Measurements from ENCODE around the gene FREM1. TPM values are rescaled to one million over a fixed set of nuclear protein-coding genes. Genes with fewer than 3 reads are reported as not detected.

Gene FREM1
- total and polyA plus RNA-seq, 5 experiments from 2014 or later = not detected

DNA sequence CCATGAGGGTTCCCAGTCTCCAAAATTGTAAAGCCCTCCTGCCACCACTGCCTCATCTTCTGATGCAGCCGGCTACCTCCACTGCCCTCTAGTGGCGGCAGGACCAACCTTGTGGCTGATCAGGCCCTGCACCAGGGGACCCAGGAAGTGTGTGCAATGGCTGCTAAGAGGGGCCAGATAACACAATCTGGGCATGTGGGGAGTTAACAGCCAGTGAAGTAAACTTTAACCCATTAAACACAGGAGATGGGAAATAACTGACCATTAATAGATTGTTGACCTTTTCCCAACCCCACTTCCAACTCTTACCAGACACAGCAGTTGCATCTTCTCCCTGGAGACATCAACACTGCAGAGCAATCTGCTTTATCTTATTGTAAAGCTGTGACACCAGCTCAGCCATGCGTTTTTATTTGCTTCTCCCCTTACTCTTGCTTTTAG lies 63.3 kb downstream of the FREM1 start:
- Mint-ChIP-seq H3K36me3 (no peaks in the 10 kb centered on the region), H3K9me3 (peaks cover 0 to 5% (median 0%) of the 10 kb centered on the region in 9 donors), H3K4me3 (no peak overlapping the region), H3K27ac (no peak overlapping the region), H3K4me1 (no peaks in the 10 kb centered on the region), H3K27me3 (peaks cover 10 to 40% (median 16%) of the 10 kb centered on the region in 5 donors)
- DNase-seq (peak; percentile 4 to 69 (median 21)), ATAC-seq (peak; percentile 46 to 62)
- POLR2A ChIA-PET = no interaction called here

DNA sequence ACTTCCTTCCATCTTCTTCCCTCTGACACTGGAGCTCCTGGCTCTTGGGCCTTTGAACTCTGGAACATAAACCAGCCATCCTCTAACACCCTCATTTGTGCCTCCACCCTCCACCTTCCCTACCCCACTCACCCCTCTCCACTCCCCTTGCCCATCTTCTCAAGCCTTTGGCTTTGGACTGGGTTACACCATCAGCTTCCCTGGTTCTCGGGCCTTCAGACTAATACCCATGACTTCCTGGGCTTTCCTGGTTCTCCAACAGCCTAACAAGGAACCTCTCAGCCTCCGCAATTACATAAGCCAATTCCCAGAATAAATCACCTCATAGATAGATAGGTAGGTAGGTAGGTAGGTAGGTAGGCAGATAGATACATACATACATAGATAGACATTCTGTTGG lies 67.1 kb downstream of the FREM1 start:
- POLR2A ChIA-PET = no interaction called here
- no peak for DNase-seq
- ATAC-seq = no peak

DNA sequence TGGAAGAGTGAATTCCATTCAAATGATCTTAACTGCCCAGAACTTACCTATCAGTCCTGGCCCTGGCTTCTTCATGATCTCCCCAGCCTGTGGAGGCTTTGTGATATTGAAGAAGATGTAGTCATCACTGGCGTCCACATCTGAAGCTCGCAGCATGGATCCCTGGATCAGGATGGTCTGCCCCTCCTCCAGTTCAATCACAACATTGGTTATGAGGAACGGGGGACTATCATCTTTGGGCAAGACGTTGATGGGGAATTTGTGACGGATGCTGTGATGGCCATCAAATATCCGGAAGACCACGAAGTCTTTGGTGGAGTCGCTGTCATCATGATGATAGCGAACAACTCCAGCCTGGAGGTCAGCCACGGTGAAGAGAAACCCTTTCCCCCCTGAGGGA lies 68.0 kb downstream of the FREM1 start:
- Mint-ChIP-seq H3K27me3 (peaks cover 5 to 36% (median 6%) of the 10 kb centered on the region in 5 donors), H3K4me1 (no peaks in the 10 kb centered on the region), H3K27ac (no peak overlapping the region), H3K36me3 (peaks cover 0 to 3% (median 0%) of the 10 kb centered on the region in 3 donors), H3K4me3 (no peak overlapping the region), H3K9me3 (peaks cover 0 to 8% (median 0%) of the 10 kb centered on the region in 9 donors)
- POLR2A ChIA-PET = no interaction called here
- DNase-seq (no peak), ATAC-seq (no peak)

More for the DNA sequence above, 67.1 kb downstream of the FREM1 start:
- peaks cover 0 to 8% (median 0%) of the 10 kb centered on the region in 9 donors for H3K9me3 Mint-ChIP-seq
- no peak overlapping the region for H3K27ac Mint-ChIP-seq
- peaks cover 7 to 39% (median 7%) of the 10 kb centered on the region in 5 donors for H3K27me3 Mint-ChIP-seq
- H3K4me3 Mint-ChIP-seq = no peak overlapping the region
- no peaks in the 10 kb centered on the region for H3K36me3 Mint-ChIP-seq
- no peaks in the 10 kb centered on the region for H3K4me1 Mint-ChIP-seq

DNA sequence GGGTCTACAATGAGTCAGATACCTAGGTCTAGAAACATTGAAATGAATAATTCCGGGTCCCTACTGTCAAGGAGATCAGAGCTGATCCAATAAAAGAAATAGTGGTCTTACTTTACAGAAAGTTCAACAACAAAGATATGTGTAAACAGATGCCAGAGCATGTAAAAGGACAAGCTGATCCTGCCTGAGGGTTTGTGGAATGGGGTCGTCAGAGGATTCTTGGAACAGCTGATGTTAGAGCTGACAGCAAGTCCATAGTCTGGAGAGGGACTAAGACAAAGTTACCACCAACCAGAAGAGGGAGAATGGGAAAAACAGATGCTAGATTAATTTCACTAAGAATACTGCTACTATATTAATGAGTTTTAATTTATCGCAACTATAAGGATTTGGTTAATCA lies 71.5 kb downstream of the FREM1 start:
- H3K9me3 Mint-ChIP-seq = peaks cover 0 to 4% (median 0%) of the 10 kb centered on the region in 9 donors
- POLR2A ChIA-PET = no interaction called here
- no peak overlapping the region for H3K27ac Mint-ChIP-seq
- no peak overlapping the region for H3K4me3 Mint-ChIP-seq
- no peaks in the 10 kb centered on the region for H3K4me1 Mint-ChIP-seq
- H3K36me3 Mint-ChIP-seq = peaks cover 0 to 3% (median 0%) of the 10 kb centered on the region in 3 donors
- H3K27me3 Mint-ChIP-seq = peaks cover 3 to 45% (median 9%) of the 10 kb centered on the region in 5 donors
- ATAC-seq (no peak), DNase-seq (no peak)

DNA sequence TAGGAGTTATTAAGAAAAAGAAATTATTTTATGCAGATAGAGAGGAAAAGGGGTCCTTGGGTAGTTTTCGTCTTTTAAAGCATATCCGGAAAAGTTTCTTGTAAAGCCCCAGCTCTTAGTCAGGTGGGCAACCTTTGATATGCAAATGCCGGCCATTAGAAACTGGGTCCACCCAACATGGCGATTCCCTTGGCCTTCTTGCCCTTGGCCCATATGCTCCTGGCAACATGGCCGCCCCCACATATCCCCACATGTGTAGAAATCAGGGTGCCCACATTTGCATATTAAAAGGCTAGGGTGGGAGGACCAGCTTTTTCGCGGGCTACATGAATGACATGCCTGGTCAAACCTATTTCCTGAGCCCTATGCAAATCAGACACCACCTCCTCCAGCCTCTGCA lies 73.3 kb downstream of the FREM1 start:
- Mint-ChIP-seq H3K4me1 (no peaks in the 10 kb centered on the region), H3K4me3 (no peak overlapping the region), H3K9me3 (peaks cover 0 to 4% (median 0%) of the 10 kb centered on the region in 9 donors), H3K36me3 (peaks cover 0 to 3% (median 0%) of the 10 kb centered on the region in 3 donors), H3K27ac (no peak overlapping the region), H3K27me3 (peaks cover 3 to 37% (median 8%) of the 10 kb centered on the region in 5 donors)
- POLR2A ChIA-PET = no interaction called here
- DNase-seq (no peak), ATAC-seq (no peak)

GRCh38 chr9:14831661-14832060 lies 78.6 kb downstream of the FREM1 start:
- H3K27me3 Mint-ChIP-seq = peaks cover 2 to 3% (median 2%) of the 10 kb centered on the region in 5 donors
- no peaks in the 10 kb centered on the region for H3K4me1 Mint-ChIP-seq
- H3K4me3 Mint-ChIP-seq = no peak overlapping the region
- no peak overlapping the region for H3K27ac Mint-ChIP-seq
- H3K9me3 Mint-ChIP-seq = peaks cover 0 to 4% (median 0%) of the 10 kb centered on the region in 9 donors
- no peaks in the 10 kb centered on the region for H3K36me3 Mint-ChIP-seq
- DNase-seq = no peak
- POLR2A ChIA-PET = no interaction called here
- ATAC-seq = no peak

DNA sequence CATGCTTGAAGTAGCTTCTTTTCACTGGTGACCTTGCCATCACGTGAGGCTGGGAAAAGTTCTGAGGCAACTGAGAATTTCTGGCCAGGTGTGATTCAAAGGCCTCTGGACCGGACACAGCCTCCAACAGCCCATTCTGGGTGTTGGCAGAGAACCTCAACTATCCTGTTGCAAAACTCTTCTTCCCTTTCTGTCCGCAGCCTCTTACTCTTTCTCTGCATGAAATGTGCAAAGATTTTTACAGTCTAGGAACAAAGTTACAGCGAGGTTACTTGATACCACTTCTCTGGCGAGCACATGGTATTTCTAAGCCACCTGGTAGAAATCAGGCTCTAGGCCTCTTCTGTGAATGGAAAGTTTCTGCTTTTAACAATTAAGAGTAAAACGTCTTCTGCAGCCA lies 79.2 kb downstream of the FREM1 start:
- H3K36me3 Mint-ChIP-seq = no peaks in the 10 kb centered on the region
- no peak overlapping the region for H3K27ac Mint-ChIP-seq
- POLR2A ChIA-PET = no interaction called here
- no peaks in the 10 kb centered on the region for H3K4me1 Mint-ChIP-seq
- H3K27me3 Mint-ChIP-seq = peaks cover 0 to 7% (median 2%) of the 10 kb centered on the region in 5 donors
- peaks cover 0 to 4% (median 0%) of the 10 kb centered on the region in 9 donors for H3K9me3 Mint-ChIP-seq
- ATAC-seq (no peak), DNase-seq (no peak)
- H3K4me3 Mint-ChIP-seq = no peak overlapping the region

GRCh38 chr9:14830057-14830456 lies 80.2 kb downstream of the FREM1 start:
- no peak overlapping the region for H3K4me3 Mint-ChIP-seq
- peaks cover 4 to 15% (median 4%) of the 10 kb centered on the region in 5 donors for H3K27me3 Mint-ChIP-seq
- POLR2A ChIA-PET = no interaction called here

DNA sequence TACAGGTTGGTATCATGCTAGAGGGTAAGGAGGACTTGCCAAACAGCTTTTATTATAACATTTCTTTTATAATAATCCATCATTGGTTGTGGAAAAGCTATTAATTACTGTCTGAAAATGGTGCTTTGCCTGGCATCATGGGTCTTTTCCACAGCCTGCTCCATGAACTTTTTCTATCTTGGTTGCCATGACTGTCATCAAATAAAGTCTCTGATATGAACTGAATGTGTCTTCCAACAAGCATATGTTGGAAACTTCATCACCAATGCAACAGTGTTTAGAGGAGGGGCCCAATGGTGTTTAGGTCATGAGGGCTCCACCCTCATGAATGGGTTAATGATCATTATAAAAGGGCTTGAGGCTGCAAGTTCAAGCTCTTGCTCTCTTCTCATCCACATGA lies 81.0 kb downstream of the FREM1 start:
- ATAC-seq (no peak), DNase-seq (no peak)
- Mint-ChIP-seq H3K4me1 (no peaks in the 10 kb centered on the region), H3K9me3 (peaks cover 0 to 4% (median 0%) of the 10 kb centered on the region in 9 donors), H3K36me3 (no peaks in the 10 kb centered on the region), H3K4me3 (no peak overlapping the region), H3K27me3 (peaks cover 4 to 15% (median 4%) of the 10 kb centered on the region in 5 donors), H3K27ac (no peak overlapping the region)
- POLR2A ChIA-PET = no interaction called here

More at GRCh38 chr9:14830057-14830456, 80.2 kb downstream of the FREM1 start:
- ATAC-seq (no peak), DNase-seq (no peak)
- Mint-ChIP-seq H3K9me3 (peaks cover 0 to 4% (median 0%) of the 10 kb centered on the region in 9 donors), H3K4me1 (no peaks in the 10 kb centered on the region), H3K27ac (no peak overlapping the region), H3K36me3 (no peaks in the 10 kb centered on the region)

DNA sequence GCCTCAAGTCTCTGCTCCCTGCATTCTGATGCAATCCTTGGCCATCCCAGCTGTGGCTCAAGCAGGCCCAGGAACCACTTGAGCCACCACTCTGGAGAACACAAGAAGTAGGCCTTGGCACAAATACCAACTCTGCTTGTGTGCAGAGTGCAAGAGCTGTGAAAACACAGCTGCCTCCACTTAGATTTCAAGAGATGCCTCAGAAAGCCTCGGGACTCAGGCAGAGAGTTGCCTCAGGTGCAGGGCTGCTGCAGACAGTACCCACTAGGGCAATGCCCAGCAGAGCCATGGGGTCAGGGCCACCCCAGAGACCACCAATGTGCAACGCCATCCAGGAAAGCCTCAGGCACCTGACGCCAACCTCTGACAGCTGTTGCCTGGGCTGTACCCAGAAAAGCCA lies 82.4 kb downstream of the FREM1 start:
- H3K9me3 Mint-ChIP-seq = peaks cover 0 to 4% (median 0%) of the 10 kb centered on the region in 9 donors
- ATAC-seq (no peak), DNase-seq (no peak)
- POLR2A ChIA-PET = no interaction called here
- H3K27me3 Mint-ChIP-seq = peaks cover 4 to 15% (median 4%) of the 10 kb centered on the region in 5 donors
- no peaks in the 10 kb centered on the region for H3K4me1 Mint-ChIP-seq
- H3K36me3 Mint-ChIP-seq = no peaks in the 10 kb centered on the region
- H3K4me3 Mint-ChIP-seq = no peak overlapping the region
- H3K27ac Mint-ChIP-seq = no peak overlapping the region

DNA sequence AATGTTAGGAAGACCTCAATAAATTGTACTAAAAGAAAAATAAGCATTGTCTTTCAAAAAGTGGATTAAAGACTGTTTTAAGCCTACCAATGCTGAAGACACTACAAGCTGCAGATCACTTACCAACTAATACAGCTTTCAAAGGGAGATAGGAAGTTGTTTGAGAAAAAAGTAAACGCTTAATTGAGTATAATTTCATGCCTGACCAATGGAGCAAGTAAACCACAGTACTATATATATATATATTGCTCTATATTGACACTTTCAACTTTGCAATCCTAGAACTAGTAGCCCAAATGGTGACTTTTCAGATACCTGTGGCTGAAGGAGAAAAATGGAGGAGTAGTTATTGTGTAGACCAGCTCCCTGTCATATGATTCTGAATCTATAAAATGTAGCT lies 85.7 kb downstream of the FREM1 start:
- Mint-ChIP-seq H3K9me3 (peaks cover 0 to 4% (median 0%) of the 10 kb centered on the region in 9 donors), H3K27ac (no peak overlapping the region), H3K4me3 (no peak overlapping the region), H3K4me1 (no peaks in the 10 kb centered on the region), H3K27me3 (peaks cover 6 to 27% (median 10%) of the 10 kb centered on the region in 5 donors), H3K36me3 (no peaks in the 10 kb centered on the region)
- ATAC-seq (no peak), DNase-seq (no peak)
- POLR2A ChIA-PET = no interaction called here

DNA sequence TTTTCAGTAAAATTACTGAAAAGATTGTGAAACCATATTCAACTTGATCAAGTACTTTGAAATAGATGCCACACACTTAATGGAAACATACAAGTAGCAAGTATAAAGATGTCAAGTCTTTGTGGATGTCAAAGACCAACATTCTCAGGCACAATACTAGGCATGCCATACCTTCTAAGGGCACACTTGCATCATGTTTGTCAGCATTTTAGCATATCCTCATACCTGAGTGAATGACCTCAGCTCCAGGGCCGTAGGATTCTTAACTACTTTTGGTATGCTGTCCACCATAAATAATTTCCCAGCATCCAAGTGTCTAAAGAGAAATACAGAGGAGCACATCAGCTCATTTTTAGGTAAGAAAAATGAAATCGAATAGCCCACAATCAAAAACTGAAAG lies 86.4 kb downstream of the FREM1 start:
- no peak for DNase-seq
- H3K27ac Mint-ChIP-seq = no peak overlapping the region

DNA sequence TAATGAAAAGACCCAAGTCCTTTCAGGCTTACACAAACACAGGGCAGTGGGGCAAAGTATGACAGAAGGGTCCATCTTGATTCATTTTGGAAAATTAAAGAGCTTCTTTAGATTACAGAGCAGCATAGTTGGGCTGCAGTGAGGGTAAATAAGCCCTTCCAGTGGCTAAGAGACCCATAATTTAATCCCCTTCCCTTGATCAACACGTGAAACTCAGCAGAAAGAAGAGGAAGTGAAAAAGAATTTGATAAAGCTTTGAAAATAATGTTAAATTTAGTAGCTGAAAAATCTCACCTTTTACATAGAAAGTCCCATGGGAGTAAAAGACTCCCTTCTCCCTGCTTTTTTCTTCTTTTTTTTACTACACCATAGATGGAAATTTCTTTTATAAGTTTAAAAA lies 87.6 kb downstream of the FREM1 start:
- H3K27ac Mint-ChIP-seq = no peak overlapping the region
- ATAC-seq = no peak
- peaks cover 6 to 42% (median 17%) of the 10 kb centered on the region in 5 donors for H3K27me3 Mint-ChIP-seq
- no peaks in the 10 kb centered on the region for H3K36me3 Mint-ChIP-seq
- no peak for DNase-seq
- peaks cover 0 to 4% (median 0%) of the 10 kb centered on the region in 9 donors for H3K9me3 Mint-ChIP-seq
- H3K4me3 Mint-ChIP-seq = no peak overlapping the region
- no peaks in the 10 kb centered on the region for H3K4me1 Mint-ChIP-seq
- POLR2A ChIA-PET = no interaction called here

More for the DNA sequence above, 86.4 kb downstream of the FREM1 start:
- no peak overlapping the region for H3K4me3 Mint-ChIP-seq
- H3K4me1 Mint-ChIP-seq = no peaks in the 10 kb centered on the region
- POLR2A ChIA-PET = no interaction called here
- ATAC-seq = no peak
- H3K36me3 Mint-ChIP-seq = no peaks in the 10 kb centered on the region
- peaks cover 6 to 33% (median 14%) of the 10 kb centered on the region in 5 donors for H3K27me3 Mint-ChIP-seq
- H3K9me3 Mint-ChIP-seq = peaks cover 0 to 4% (median 0%) of the 10 kb centered on the region in 9 donors

DNA sequence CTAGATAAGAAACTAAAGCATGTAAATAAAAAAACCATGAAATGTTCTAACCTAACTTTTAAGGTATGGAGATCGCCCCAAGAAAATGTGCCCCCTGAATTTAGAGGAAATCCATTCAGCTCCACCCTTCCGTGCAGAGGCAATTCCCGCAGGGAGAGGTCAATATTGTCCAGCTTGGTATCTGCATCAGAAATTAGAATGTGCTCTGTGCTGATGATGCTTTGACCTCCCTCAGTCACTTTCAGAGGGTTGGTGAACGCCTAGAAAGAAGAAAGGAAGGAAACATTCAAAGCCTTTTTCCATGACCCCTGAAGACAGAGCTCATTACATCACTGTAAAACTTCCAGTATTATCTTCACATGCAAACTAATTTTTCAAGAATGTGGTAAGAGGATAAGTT lies 91.0 kb downstream of the FREM1 start:
- Mint-ChIP-seq H3K4me3 (no peak overlapping the region), H3K27ac (no peak overlapping the region), H3K9me3 (peaks cover 0 to 1% (median 0%) of the 10 kb centered on the region in 9 donors), H3K36me3 (no peaks in the 10 kb centered on the region), H3K4me1 (no peaks in the 10 kb centered on the region), H3K27me3 (peaks cover 6 to 30% (median 13%) of the 10 kb centered on the region in 5 donors)
- POLR2A ChIA-PET = no interaction called here
- ATAC-seq = no peak
- no peak for DNase-seq

All from naive thymus-derived CD8-positive, alpha-beta T cell (primary cell).